Measurements from ENCODE around the gene ALAS1.

The ALAS1 gene

DNA sequence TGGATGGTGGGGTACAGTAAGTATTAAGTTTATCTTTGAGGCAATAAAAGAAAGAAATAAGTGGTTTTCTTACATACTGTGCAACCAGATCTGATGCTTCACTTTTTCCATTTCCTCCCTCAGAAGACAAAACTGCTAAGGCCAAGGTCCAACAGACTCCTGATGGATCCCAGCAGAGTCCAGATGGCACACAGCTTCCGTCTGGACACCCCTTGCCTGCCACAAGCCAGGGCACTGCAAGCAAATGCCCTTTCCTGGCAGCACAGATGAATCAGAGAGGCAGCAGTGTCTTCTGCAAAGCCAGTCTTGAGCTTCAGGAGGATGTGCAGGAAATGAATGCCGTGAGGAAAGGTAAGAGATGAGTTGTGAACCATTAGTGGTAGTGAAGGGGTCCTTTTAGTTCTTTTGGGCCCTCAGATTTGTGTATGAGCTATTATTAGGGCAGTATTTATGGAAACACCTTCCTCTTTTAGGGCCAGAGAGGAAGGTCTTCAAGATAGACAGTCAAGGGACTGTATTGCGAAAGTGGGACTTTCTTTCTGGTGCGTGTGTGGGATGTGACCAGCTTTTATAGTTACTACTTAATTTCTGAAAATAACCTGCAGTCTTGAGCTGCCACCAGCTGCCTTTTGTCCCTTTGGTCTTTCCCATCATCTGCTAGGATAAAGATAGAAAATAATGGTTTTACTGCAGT, 4.6 kb downstream of the ALAS1 start:
- DNase-seq: no peak

GRCh38 chr3:52203701-52204100, 5.7 kb downstream of the ALAS1 start:
- no peak for DNase-seq

GRCh38 chr3:52204337-52205073, 6.5 kb downstream of the ALAS1 start:
- DNase-seq: peak; percentile 73

GRCh38 chr3:52205727-52206372, 7.9 kb downstream of the ALAS1 start:
- DNase-seq: no peak

- DNase-seq: no peak
These were observed 10.6 kb downstream of the ALAS1 start for GRCh38 chr3:52208556-52208955.

GRCh38 chr3:52210037-52210436, 12.1 kb downstream of the ALAS1 start:
- DNase-seq: no peak

- no peak for DNase-seq
These were observed 12.6 kb downstream of the ALAS1 start for GRCh38 chr3:52210550-52211046.

DNA sequence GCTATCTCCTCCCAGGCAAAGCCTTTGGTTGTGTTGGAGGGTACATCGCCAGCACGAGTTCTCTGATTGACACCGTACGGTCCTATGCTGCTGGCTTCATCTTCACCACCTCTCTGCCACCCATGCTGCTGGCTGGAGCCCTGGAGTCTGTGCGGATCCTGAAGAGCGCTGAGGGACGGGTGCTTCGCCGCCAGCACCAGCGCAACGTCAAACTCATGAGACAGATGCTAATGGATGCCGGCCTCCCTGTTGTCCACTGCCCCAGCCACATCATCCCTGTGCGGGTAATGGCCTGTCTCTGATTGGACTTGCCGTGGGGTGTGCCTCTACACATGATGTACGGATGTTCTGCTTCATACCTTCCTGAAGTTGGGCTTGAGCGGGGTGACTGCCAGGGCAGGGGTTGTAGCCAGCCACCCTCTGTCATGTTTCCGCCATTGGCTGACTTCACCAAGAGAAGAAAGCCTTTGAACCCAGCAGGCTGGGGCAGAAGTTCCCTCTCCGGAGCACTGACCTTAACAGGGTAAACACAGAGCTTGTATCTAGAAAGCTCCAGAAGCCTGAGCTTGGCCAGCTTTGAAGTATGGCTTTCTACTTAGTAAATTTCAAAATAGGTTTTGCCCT, 13.4 kb downstream of the ALAS1 start:
- no peak for DNase-seq

- no peak for DNase-seq
These were observed 15.0 kb downstream of the ALAS1 start for GRCh38 chr3:52213005-52213404.

GRCh38 chr3:52213901-52214300, 15.9 kb downstream of the ALAS1 start:
- no peak for DNase-seq

DNA sequence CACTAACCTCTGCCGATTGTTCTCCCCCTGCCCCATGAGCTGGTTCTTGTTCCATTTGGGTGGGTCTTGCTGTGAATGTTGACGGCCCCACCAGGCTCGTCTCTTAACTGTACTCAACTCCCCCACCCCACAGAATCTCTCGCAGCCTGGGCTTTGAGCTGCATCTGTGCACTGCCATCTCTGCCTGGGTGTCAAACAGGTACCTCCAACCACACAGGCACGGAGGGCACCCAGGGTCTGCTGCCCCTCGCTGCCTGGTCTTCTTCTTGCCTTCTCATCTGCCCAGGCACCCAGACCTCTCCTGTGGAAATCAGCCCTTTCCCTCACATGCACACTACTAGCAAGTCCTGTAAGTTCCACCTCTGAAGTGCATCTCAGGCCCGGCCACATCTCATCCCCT, 17.4 kb downstream of the ALAS1 start:
- no peak for DNase-seq

DNA sequence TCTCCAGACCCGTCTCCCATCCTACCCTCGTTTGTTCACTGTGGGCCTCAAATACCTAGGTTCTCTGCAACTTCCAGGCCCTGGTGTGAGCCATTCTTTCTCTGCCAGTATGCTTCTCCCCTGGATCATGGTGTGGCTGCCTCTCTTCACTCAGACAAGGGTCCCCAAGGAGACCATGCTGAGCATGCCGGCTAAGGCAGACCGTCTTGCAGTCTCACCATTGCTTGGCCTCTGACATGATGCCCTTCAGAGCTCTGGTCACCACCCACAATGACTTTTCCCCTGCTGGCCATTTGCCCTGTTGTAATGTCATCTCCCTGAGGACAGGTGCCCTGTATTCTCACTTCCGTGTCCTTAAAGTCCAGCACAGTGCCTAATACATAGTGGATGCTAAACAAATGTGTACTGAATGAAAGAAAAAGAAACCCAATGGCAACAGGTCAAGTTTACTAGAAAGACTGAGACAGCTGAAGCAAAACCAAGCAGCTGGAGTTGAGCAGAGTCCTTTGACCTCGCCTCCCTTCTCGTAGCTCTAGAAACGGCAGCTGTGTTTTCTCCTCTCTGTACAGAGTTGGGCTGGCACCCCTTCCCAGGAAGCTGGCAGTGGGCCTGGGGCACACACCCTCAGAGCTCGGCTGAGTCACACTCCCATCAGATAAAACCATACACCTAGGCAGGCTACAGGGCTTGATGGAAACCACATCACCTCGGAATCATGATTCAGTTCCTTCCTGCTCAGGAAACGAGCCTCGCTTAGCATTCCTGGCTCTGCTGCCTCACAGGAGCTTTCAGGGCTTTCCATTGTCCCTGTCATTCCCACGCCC, 18.8 kb downstream of the ALAS1 start:
- peak; percentile 76 for DNase-seq

- DNase-seq: no peak
These were observed 19.4 kb downstream of the ALAS1 start for GRCh38 chr3:52217409-52217805.

DNA sequence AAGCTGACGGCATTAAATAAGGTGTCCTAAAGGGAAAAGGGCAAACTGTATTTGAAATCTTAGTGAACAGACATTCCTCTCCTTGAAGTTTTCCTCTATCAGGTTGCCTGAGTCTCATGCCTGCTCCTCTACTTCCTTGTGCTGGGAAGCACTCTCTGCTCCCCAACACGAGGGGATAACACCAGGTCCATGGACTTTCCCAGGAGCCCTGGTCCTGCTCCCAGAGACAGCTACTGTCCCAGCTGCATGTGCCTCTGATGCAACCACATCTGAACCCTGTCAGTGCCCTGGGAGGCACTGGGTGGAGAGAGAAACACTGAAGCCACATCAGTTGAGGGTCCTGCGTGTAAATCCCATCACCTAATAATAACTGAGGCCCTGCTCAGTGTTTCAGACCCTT, 20.1 kb downstream of the ALAS1 start:
- no peak for DNase-seq

GRCh38 chr3:52218454-52218853, 20.5 kb downstream of the ALAS1 start:
- no peak for DNase-seq

GRCh38 chr3:52218937-52219650, 21.1 kb downstream of the ALAS1 start:
- DNase-seq: no peak

- DNase-seq: peak; percentile 8
These were observed 22.5 kb downstream of the ALAS1 start for GRCh38 chr3:52220380-52221026.

DNA sequence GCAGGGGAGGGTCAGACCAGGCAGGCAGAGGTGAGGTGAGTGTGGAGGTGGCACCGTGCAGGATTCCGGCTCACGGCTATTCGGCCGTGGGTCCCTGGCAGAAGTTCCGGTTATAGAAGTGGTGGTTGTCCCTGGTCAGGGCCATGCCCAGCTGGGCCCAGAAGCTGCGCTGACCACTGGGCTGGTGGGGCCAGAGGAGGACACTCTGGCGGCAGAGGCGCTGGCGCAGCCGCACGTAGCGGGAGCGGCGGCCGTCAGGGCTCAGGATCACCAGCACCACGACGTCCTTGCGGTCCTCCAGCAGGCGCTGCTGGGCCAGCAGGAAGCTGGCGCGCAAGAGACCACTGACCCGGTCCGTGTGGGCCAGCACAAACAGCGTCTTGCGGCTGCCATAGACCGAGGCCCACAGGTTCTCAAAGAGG, 23.2 kb downstream of the ALAS1 start:
- DNase-seq: no peak

GRCh38 chr3:52221563-52222318, 23.8 kb downstream of the ALAS1 start:
- no peak for DNase-seq

Measured in COR-L47 (cell line).